Mesenchymal stem cell (in vitro differentiated cells and primary cell): ENCODE results near the gene PFDN5.

Experiments
- DNase-seq: peaks from one replicate; pipeline ENCODE4 v3.0.0-alpha.2; 2013
- H2AFZ ChIP-seq: one replicate; pipeline ENCODE4 v1.6.1; 2013; ENCODE audit warnings: low read depth, mild to moderate bottlenecking, control low read depth, inconsistent platforms, low read length, moderate library complexity
- H2AK5ac ChIP-seq: 2 replicates; pipeline ENCODE4 v1.6.1; 2013; ENCODE audit warnings: low read length, moderate library complexity, mild to moderate bottlenecking, inconsistent platforms; ENCODE audit not compliant: severe bottlenecking
- H2BK120ac ChIP-seq: one replicate; pipeline ENCODE4 v1.6.1; 2013; ENCODE audit warnings: low read depth, mild to moderate bottlenecking, inconsistent platforms, low read length, moderate library complexity
- H2BK12ac ChIP-seq, 2 experiments: one replicate each; pipeline ENCODE4 v1.6.1; 2013; ENCODE audit warnings: inconsistent platforms in 2 of 2, low read length in 2 of 2, mild to moderate bottlenecking in 2 of 2, moderate library complexity in 2 of 2, control low read depth in 1 of 2
- H2BK15ac ChIP-seq: one replicate; pipeline ENCODE4 v1.6.1; 2013; ENCODE audit warnings: mild to moderate bottlenecking, low read depth, inconsistent platforms; ENCODE audit not compliant: poor library complexity, severe bottlenecking
- H2BK5ac ChIP-seq: 2 replicates; pipeline ENCODE4 v1.6.1; 2013; ENCODE audit warnings: low read depth, mild to moderate bottlenecking, low read length, control low read depth, inconsistent platforms; ENCODE audit not compliant: poor library complexity, severe bottlenecking
- H3K14ac ChIP-seq, 2 experiments: one replicate each; pipeline ENCODE4 v1.6.1; 2013; ENCODE audit warnings: inconsistent platforms in 2 of 2, low read length in 2 of 2, control low read depth in 1 of 2, mild to moderate bottlenecking in 1 of 2, moderate library complexity in 1 of 2
- H3K18ac ChIP-seq, 2 experiments: one replicate each; pipeline ENCODE4 v1.6.1; 2013; ENCODE audit warnings: inconsistent platforms in 2 of 2, low read length in 2 of 2, control low read depth in 1 of 2, low read depth in 1 of 2, mild to moderate bottlenecking in 1 of 2
- H3K23ac ChIP-seq, 2 experiments: one replicate each; pipeline ENCODE4 v1.6.1; 2013; ENCODE audit warnings: inconsistent platforms in 2 of 2, low read length in 2 of 2, mild to moderate bottlenecking in 2 of 2, moderate library complexity in 2 of 2, control low read depth in 1 of 2
- H3K27ac ChIP-seq: 2 replicates; pipeline ENCODE4 v1.5.1; 2013; ENCODE audit warnings: mild to moderate bottlenecking, moderate library complexity, low read length, control low read depth, inconsistent platforms; ENCODE audit not compliant: poor library complexity, severe bottlenecking
- H3K27me3 ChIP-seq, 2 experiments: 2 replicates each; pipeline versions ENCODE4 v1.6.1 to v1.7.0; 2013; ENCODE audit warnings: low read length in 2 of 2, mild to moderate bottlenecking in 2 of 2, moderate library complexity in 2 of 2, control low read depth in 1 of 2, inconsistent platforms in 1 of 2; ENCODE audit not compliant: control insufficient read depth in 1 of 2, insufficient read depth in 1 of 2
- H3K36me3 ChIP-seq, 2 experiments: 2 replicates each; pipeline versions ENCODE4 v1.6.1 to v1.7.0; 2013; ENCODE audit warnings: low read length in 2 of 2, control low read depth in 1 of 2, inconsistent platforms in 1 of 2, low read depth in 1 of 2, mild to moderate bottlenecking in 1 of 2; ENCODE audit not compliant: insufficient read depth in 2 of 2, control insufficient read depth in 1 of 2
- H3K4ac ChIP-seq, 2 experiments: one replicate each; pipeline ENCODE4 v1.6.1; 2013; ENCODE audit warnings: inconsistent platforms in 2 of 2, low read length in 2 of 2, mild to moderate bottlenecking in 2 of 2, moderate library complexity in 2 of 2, control low read depth in 1 of 2, low read depth in 1 of 2
- H3K4me1 ChIP-seq: 2 replicates; pipeline ENCODE4 v1.6.1; 2013; ENCODE audit warnings: low read depth, low read length, control low read depth; ENCODE audit not compliant: control insufficient read depth, insufficient read depth
- H3K4me2 ChIP-seq: 2 replicates; pipeline ENCODE4 v1.6.1; 2013; ENCODE audit warnings: low read length, mild to moderate bottlenecking, inconsistent platforms; ENCODE audit not compliant: poor library complexity, severe bottlenecking
- H3K4me3 ChIP-seq, 2 experiments: 2 replicates each; pipeline versions ENCODE4 v1.5.1 to v1.7.0; 2013; ENCODE audit warnings: low read length in 2 of 2, mild to moderate bottlenecking in 2 of 2, control low read depth in 1 of 2, low read depth in 1 of 2; ENCODE audit not compliant: insufficient read depth in 1 of 2
- H3K79me1 ChIP-seq: replicated peaks from 2 replicates; pipeline ENCODE4 v1.6.1; 2013; ENCODE audit warnings: mild to moderate bottlenecking, control low read depth, low read length, inconsistent platforms; ENCODE audit not compliant: poor library complexity, severe bottlenecking
- H3K9ac ChIP-seq: 2 replicates; pipeline ENCODE4 v1.7.0; 2013; ENCODE audit warnings: mild to moderate bottlenecking, low read length, moderate library complexity
- H3K9me3 ChIP-seq: 2 replicates; pipeline ENCODE4 v1.7.0; 2013; ENCODE audit warnings: mild to moderate bottlenecking, low read length; ENCODE audit not compliant: control insufficient read depth
- H4K8ac ChIP-seq: one replicate; pipeline ENCODE4 v1.6.1; 2013; ENCODE audit warnings: inconsistent platforms, mild to moderate bottlenecking, low read length, moderate library complexity
- H4K91ac ChIP-seq: one replicate; pipeline ENCODE4 v1.6.1; 2013; ENCODE audit warnings: mild to moderate bottlenecking, low read length, inconsistent platforms
- WGBS: methylation state at CpG from one replicate; pipeline ENCODE4 v1.1.7; 2013; ENCODE audit warnings: mixed read lengths; 5-methylcytosine and 5-hydroxymethylcytosine counted together

The PFDN5 gene

GRCh38 chr12:53308276-53308675 is 12.9 kb downstream of the PFDN5 start:
- H3K79me1 ChIP-seq = peaks cover 14% of the 10 kb centered on the region
- H4K91ac ChIP-seq = no peak overlapping the region
- H3K4me3 ChIP-seq = no peak overlapping the region
- peaks cover 52 to 68% of the 10 kb centered on the region in 2 experiments for H3K36me3 ChIP-seq
- H3K9ac ChIP-seq = no peak overlapping the region
- H3K18ac ChIP-seq = no peak overlapping the region
- no peak overlapping the region for H3K23ac ChIP-seq
- no peak overlapping the region for H3K14ac ChIP-seq
- H2AK5ac ChIP-seq = no peak overlapping the region
- no peak overlapping the region for H3K4me2 ChIP-seq
- H3K4ac ChIP-seq = no peak overlapping the region
- no peak for DNase-seq
- H2BK120ac ChIP-seq = no peak overlapping the region
- no peak overlapping the region for H3K27ac ChIP-seq
- 92% methylated on average over 4 of the region's 4 CpGs for WGBS
- H3K27me3 ChIP-seq = no peaks in the 10 kb centered on the region
- H2AFZ ChIP-seq = no peak overlapping the region
- no peak overlapping the region for H2BK12ac ChIP-seq
- H2BK5ac ChIP-seq = no peak overlapping the region
- no peak overlapping the region for H2BK15ac ChIP-seq
- H4K8ac ChIP-seq = no peak overlapping the region
- H3K9me3 ChIP-seq = no peaks in the 10 kb centered on the region
- no peaks in the 10 kb centered on the region for H3K4me1 ChIP-seq

GRCh38 chr12:53313996-53314395 is 18.7 kb downstream of the PFDN5 start:
- no peak for DNase-seq
- H3K23ac ChIP-seq = no peak overlapping the region
- no peak overlapping the region for H3K4me3 ChIP-seq
- no peak overlapping the region for H3K4me2 ChIP-seq
- peaks cover 21% of the 10 kb centered on the region for H3K79me1 ChIP-seq
- no peak overlapping the region for H2BK15ac ChIP-seq
- H3K9me3 ChIP-seq = no peaks in the 10 kb centered on the region
- H2AK5ac ChIP-seq = no peak overlapping the region
- no peak overlapping the region for H4K91ac ChIP-seq
- no peak overlapping the region for H2BK5ac ChIP-seq
- no peak overlapping the region for H3K27ac ChIP-seq
- no peak overlapping the region for H2BK12ac ChIP-seq
- no peak overlapping the region for H4K8ac ChIP-seq
- H2AFZ ChIP-seq = no peak overlapping the region
- H3K4ac ChIP-seq = no peak overlapping the region
- no peaks in the 10 kb centered on the region for H3K27me3 ChIP-seq
- no peak overlapping the region for H3K9ac ChIP-seq
- H3K4me1 ChIP-seq = no peaks in the 10 kb centered on the region
- 96% methylated on average over 2 of the region's 3 CpGs for WGBS
- H3K14ac ChIP-seq = no peak overlapping the region
- H2BK120ac ChIP-seq = no peak overlapping the region
- no peak overlapping the region for H3K18ac ChIP-seq
- H3K36me3 ChIP-seq = peaks cover 42 to 67% of the 10 kb centered on the region in 2 experiments

GRCh38 chr12:53320352-53321195 is 25.2 kb downstream of the PFDN5 start:
- no peak overlapping the region for H2AK5ac ChIP-seq
- no peak for DNase-seq
- no peak overlapping the region for H2BK15ac ChIP-seq
- H4K91ac ChIP-seq = no peak overlapping the region
- H3K4ac ChIP-seq = peak overlapping the region in 1 of 2 experiments; percentile 40
- no peak overlapping the region for H3K23ac ChIP-seq
- no peak overlapping the region for H2BK5ac ChIP-seq
- H3K79me1 ChIP-seq = peaks cover 27% of the 10 kb centered on the region
- peak overlapping the region; percentile 87 to 89 for H3K4me3 ChIP-seq
- H2BK120ac ChIP-seq = no peak overlapping the region
- H3K4me2 ChIP-seq = peak overlapping the region; percentile 60
- H2AFZ ChIP-seq = no peak overlapping the region
- no peaks in the 10 kb centered on the region for H3K27me3 ChIP-seq
- 39% methylated on average over 6 of the region's 10 CpGs for WGBS
- H3K4me1 ChIP-seq = peaks cover 16% of the 10 kb centered on the region
- no peak overlapping the region for H2BK12ac ChIP-seq
- peak overlapping the region; percentile 5 for H4K8ac ChIP-seq
- H3K14ac ChIP-seq = no peak overlapping the region
- H3K9ac ChIP-seq = peak overlapping the region; percentile 93
- peak overlapping the region; percentile 98 for H3K27ac ChIP-seq
- H3K18ac ChIP-seq = peak overlapping the region in 1 of 2 experiments; percentile 46
- H3K9me3 ChIP-seq = no peaks in the 10 kb centered on the region
- H3K36me3 ChIP-seq = peaks cover 19 to 34% of the 10 kb centered on the region in 2 experiments

GRCh38 chr12:53324113-53324778 is 28.9 kb downstream of the PFDN5 start:
- H3K79me1 ChIP-seq = peaks cover 12% of the 10 kb centered on the region
- H3K23ac ChIP-seq = no peak overlapping the region
- H3K14ac ChIP-seq = no peak overlapping the region
- peak overlapping the region; percentile 67 for H4K8ac ChIP-seq
- H2AK5ac ChIP-seq = no peak overlapping the region
- DNase-seq = peak; percentile 26
- peaks cover 23% of the 10 kb centered on the region for H3K4me1 ChIP-seq
- peak overlapping the region; percentile 91 for H2AFZ ChIP-seq
- WGBS = 20% methylated on average over 27 of the region's 28 CpGs
- peaks cover 3 to 5% of the 10 kb centered on the region in 2 experiments for H3K36me3 ChIP-seq
- peak overlapping the region; percentile 55 to 79 for H3K4me3 ChIP-seq
- peak overlapping the region; percentile 71 to 86 for H3K4ac ChIP-seq
- H4K91ac ChIP-seq = peak overlapping the region; percentile 20
- no peak overlapping the region for H2BK5ac ChIP-seq
- peak overlapping the region; percentile 35 to 64 for H3K18ac ChIP-seq
- H3K27ac ChIP-seq = peak overlapping the region; percentile 41
- no peak overlapping the region for H2BK15ac ChIP-seq
- no peak overlapping the region for H2BK120ac ChIP-seq
- peaks cover 10 to 22% of the 10 kb centered on the region in 2 experiments for H3K27me3 ChIP-seq
- peak overlapping the region; percentile 94 for H3K9ac ChIP-seq
- H3K9me3 ChIP-seq = no peaks in the 10 kb centered on the region
- H3K4me2 ChIP-seq = peak overlapping the region; percentile 85
- H2BK12ac ChIP-seq = peak overlapping the region in 1 of 2 experiments; percentile 47
